Measurements from ENCODE around the gene FBXW10.
"Not testable (repeated sequence)": the region's sequence is repeated elsewhere in the genome, so short reads cannot be mapped to it uniquely, and the experiment has no call there.

- not testable (repeated sequence) for TF ChIP-seq CTCF (IDR thresholded peaks at IDR 0.05; ENCODE audit: low read depth, low read length); EZH2phosphoT487 (IDR thresholded peaks at IDR 0.05; ENCODE audit: low read depth)
These were observed 43.0 kb downstream of the FBXW10 start for GRCh38 chr17:18786890-18787289.
